GM18507 (cell line): ENCODE measurements around the gene MCU.

Experiments used
- DNase-seq: peaks from one replicate; pipeline ENCODE4 v3.0.0; 2011; ENCODE audit warnings: low read depth; ENCODE audit not compliant: insufficient read length; ENCODE audit errors: extremely low spot score
- FAIRE-seq: peaks from 2 replicates; lab custom pipeline; 2011; peaks lifted over from hg19 to GRCh38; lab: Jason Lieb, UNC

Gene MCU

DNA sequence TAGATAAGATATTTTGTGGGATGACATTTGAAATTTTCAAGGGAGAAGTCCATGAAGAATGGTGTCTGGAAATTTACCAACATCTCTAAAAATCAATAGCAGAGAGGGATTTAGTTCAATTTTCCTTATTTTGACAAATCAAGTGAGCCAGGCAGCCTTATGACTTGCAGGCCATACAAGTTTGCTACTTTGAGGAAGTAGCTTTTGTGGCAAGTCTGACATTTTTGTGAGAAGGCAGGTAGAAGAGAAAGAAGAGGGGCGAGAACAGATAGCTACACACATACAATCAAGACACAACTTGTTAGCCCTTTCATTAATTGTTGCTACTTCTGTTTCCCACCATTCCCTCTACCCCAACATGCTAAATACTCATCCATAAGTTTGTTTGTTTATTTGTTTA is 127.1 kb downstream of the MCU start:
- no peak for FAIRE-seq
- no peak for DNase-seq

DNA sequence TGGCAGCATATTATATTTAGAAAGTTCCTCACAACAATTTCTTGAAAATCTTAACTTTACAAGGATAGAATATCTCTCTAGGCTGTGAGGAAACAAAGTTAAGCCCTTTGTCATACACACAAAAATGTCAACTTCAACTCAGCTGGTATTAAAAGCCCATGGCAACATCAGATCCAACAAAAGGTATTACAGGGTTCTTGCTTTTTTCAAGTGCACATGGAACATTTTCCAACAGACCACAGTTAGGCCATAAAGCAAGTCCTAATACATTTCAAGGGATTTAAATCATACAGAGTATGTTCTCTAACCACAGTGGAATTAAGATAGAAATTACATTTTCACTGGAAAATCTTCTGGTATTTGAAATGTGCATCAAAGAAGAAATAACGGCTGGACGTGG is 129.7 kb downstream of the MCU start:
- FAIRE-seq: no peak
- no peak for DNase-seq

DNA sequence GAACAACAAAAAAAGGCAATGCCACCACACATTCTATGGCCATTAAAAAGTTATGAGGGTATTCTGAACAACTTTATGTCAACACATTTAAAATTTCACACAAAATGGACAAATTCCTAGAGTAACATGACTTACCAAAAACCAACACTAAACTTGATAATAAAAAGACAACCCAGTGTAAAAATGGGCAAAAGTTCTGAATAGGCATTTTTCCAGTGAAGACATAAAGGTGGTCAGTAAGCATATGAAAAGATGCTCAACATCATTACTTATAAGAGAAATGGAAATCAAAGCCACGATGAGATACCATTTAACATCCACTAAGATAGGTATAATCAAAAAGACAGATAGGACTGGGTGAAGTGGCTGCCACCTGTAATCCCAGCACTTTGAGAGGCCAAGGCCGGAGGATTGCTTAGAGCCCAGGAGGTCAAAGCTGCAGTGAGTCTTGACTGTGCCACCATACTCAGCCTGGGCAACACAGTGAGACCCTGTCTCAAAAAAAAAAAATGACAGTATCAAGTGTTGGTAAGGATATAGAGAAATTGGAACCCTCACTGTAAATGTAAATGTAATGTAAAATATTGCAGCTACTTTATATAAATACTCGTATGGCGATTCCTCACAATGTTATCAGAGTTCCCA is 130.5 kb downstream of the MCU start:
- DNase-seq (no peak), FAIRE-seq (no peak)

DNA sequence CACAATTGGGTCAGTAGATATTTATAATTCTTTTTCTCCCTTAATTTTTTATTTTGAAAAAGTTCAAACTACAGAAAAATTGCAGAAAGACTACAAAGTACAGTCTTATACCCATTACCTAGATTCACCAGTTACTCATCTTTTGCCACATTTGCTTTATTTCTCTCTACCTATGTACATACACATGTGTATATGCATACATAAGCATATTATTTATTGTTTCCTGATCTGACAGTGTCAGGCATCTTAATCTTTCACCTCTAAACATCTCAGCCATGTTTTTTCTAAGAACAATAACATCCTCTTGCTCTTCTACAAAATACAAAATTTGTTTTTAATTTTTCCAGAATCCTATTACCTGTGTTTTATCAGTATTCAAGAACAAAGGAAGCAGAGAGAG is 133.2 kb downstream of the MCU start:
- DNase-seq: no peak
- no peak for FAIRE-seq

DNA sequence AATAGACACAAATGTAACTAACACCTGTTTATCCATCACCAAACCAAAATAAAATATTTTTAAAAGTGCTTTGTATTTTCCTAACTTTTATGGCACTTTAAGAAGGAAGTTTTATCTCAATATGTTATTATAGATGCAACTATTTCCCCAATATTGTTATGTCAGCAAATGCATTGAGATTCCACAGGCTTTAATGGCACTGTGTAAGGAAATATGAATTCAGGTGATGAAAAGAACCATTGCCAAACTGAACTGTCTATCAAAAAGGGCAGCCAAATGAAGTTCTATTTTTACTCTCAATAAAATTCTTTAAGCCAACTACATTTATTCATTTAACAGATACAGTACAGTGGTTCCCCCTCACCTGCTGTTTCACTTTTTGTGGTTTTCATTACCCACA is 134.4 kb downstream of the MCU start:
- FAIRE-seq (no peak), DNase-seq (no peak)

DNA sequence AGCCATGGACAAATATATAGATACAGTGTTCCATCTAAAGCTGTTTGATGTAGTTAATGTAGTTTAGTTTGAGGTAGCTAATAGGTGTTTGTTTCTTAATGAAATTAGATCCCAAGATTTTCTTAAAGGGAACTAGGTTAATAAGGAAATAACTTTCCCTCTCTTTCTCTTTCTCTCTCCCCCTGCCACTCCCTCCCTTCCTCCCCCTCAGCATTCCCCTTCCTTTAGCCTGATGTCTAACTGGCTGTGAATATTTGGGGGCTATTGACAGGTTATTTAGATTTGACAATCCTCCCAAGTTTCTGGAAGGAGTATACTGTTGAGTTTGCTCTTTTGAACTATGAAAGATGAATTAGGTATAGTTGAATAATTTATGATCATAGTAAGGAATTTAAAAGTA is 136.4 kb downstream of the MCU start:
- FAIRE-seq (no peak), DNase-seq (no peak)

DNA sequence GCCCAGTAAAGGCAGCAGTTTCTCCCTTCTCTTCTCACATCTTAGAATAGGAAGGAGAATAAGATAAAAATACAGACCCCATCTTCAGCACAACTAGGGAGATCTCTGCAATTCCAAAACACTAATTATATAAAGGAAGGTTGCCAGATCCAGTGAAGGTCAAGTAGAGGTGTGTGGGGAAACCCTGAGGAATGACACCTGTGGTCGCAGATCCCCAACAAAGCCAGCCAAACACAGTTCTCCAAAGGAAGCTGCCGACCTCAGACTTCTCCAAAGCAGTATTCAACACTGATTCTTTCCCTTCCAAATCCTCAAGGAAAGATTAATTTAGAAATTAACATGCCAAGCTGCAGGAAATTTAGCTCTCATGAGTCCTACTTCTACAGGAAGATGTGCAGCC is 138.7 kb downstream of the MCU start:
- FAIRE-seq: no peak
- DNase-seq: no peak

DNA sequence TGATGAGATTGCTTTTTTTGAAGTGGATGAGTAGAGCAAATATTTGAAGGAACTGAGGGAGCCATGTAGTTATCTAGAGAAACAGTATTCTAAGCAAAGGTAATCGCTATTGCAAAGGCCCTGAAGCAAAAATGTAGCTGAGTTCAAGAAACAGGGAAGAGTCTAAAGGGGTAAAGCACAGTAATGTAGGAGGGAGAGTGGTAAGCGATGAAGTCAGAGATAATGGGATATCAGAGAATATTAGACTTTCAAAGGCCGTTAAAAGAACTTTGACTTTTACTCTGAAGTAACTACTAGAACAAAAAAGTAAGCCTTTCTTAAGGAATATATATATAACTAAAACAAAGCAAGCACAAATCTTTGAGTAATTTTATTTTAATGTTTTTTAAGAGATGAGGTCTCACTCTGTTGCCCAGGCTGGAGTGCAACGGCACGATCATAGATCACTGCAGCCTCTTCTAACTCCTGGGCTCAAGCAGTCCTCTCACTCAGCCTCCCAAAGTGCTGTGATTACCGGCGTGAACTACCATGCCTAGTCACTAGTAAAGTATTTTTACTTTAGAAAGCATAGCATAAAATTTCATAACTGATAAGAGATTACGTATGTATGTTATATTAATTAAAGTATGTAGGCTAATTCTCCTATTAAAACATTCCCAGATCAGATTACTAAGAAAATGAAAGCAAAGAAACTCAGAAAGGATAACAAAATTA is 139.9 kb downstream of the MCU start:
- no peak for FAIRE-seq

DNA sequence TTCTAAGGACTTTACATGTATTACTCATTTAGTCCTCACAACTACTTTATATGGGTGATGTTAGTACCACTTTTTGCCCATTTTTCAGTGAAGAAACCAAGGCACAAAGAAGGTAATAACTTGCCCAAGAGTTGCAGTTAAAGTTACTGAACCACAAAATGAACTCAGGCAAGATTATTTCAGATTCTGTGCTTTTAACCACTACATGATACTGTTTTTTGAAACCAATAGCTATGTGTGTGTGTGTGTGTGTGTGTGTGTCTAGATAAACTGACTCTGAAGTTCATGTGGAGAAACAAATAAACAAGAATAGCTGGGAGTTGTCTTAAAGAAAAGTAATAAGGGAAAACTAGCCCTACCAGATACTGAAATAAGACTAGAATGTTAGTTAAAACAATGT is 140.8 kb downstream of the MCU start:
- peak; percentile 24 for FAIRE-seq
- no peak for DNase-seq

More for the DNA sequence above, 139.9 kb downstream of the MCU start:
- DNase-seq: no peak

DNA sequence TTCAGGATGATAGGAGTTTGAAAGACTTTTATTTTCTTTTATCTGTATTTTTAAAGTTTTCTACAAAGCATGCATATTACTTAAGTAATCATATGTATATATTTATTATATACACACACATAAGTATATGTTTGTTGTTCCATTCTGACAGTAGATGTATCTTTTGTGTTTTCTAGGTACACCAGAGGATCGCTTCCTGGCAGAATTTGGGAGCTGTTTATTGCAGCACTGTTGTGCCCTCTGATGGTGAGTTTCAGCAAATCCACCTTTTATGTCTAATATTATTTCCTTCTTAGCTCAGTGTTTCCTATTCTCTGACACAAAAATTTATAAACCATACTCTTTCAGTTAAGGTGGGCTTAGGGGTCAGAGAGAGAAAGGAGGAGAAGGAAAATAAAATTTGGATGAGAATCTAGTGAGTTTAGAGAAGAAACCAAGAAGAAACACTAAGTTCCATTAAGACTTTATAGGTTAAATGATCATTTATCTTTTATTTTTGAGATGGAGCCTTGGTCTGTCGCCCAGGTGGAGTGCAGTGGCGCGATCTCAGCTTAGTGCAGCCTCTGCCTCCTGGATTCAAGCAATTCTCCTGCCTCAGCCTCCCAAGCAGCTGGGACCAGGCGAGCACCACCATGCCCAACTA is 142.4 kb downstream of the MCU start:
- DNase-seq (peak; percentile 23), FAIRE-seq (no peak)

DNA sequence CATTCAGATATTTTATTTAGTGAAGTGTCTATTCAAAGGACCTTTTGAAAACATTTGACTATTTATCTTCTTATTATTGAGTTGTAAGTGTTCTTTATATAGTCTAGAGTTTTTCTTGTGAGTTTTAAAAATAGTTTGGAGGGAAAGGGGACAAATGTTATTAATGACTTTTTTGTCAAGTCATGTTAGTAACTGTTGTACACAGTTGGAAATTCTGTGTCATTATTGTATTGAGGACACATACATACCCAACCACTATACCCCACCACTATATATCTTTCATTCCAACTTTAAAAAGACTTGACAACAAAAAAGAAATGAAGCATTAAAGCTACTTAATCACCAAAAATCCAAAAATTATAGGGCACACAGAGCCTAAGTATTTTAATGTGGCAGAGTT is 148.4 kb downstream of the MCU start:
- DNase-seq: no peak
- FAIRE-seq: no peak

DNA sequence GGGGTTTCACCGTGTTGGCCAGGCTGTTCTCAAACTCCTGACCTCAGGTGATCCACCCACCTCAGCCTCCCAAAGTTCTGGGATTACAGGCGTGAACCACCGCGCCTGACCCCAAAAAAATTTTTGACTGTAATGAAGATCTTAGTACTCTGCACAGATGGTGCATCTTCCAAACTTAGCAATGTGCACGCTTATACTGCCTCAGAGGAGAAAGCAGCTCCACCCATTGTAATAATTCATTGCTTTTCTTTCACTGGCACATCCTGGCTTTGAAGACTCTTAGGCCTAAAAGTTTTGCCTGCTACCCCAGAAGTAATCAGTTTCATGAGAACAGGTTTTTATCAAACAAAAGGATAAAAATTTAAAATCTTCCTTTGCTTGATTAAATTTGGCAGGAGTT is 149.5 kb downstream of the MCU start:
- DNase-seq (no peak), FAIRE-seq (no peak)

DNA sequence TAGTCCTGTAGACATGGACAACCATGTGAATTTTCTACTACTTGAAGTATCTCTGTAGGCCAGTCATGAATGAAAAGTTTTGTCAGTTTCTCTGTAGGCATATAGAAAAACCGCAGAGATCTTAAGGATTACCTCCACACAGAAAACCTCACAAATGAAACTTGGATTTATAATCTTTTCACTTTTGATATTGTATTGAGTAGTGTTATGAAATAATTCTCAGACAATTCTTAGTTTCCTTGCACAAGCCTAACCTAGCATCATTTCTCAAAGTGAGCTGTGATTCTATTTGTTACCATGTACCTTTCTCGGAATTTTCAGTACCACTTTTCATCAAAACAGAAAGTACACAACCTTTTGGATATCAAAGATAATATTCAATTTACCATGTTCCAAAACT is 150.2 kb downstream of the MCU start:
- no peak for FAIRE-seq
- DNase-seq: no peak

DNA sequence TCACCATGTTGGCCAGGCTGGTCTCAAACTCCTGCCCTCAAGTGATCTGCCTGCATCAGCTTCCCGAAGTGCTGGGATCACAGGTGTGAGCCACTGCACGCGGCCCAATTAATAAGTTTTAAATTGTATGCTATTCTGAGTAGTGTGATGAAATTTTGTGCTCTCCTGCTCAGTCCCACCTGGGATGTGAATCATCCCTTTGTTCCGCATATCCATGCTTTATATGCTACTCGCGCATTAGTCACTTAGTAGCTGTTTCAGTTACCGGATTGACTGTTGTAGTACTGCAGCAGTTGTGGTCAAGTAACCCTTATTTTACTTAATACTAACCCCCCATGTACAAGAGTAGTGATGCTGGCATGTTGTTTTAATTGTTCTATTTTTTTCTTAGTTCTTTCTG is 154.3 kb downstream of the MCU start:
- no peak for FAIRE-seq
- DNase-seq: no peak

DNA sequence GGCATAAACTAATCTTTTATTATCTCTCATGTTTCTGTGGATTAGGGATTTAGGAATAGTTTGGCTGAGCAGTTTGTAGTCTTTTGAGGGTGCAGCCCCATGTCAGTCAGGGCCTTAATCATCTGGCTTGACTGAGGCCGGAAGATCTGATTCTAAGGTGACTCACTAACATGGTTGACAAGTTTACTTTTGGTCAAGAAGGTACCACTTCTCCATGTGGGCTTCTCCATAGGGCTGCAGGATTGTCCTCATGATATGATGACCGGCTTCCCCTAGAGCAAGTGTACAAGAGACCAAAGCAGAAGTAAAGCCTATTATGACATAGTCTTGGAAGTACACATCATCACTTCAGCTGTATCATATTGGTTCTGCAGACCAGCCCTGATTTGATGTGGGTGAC is 155.7 kb downstream of the MCU start:
- DNase-seq: no peak
- no peak for FAIRE-seq

DNA sequence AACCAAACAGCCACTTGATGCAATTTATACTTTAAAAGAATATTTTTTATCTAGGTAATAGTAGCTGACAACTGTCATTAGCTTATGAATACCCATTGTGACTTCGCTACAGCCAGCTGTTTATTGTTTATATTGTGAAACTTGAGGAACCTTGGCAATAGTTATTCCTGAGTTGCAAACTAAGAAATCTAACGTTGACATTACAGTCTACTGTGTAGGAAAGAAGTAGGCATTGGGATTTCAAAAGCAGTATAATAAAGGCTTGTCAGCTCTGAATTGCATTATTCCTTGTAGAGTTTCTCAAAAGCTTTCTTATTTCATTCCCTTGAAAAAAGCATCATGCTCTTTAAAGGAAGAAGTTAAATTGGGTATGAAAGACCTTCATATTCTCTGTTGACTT is 158.9 kb downstream of the MCU start:
- FAIRE-seq (no peak), DNase-seq (no peak)

DNA sequence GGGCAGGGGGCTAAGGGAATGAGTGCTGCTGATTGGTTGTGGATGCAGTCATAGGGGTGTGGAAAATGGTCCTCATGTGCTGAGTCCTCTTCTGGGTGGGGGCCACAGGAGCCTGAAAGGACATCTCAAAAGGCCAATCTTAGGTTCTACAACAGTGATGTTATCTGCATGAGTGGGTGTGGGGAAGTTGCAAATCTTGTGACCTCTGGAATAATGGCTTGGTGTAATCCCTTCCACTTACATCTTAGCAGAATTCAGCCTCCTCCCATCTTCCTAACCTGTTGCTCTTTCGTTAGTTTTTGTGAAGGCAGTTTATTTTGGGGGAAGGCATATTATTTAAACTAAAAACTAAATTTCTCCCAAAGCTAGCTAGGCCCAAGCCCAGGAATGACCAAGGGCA is 159.6 kb downstream of the MCU start:
- FAIRE-seq (no peak), DNase-seq (no peak)

DNA sequence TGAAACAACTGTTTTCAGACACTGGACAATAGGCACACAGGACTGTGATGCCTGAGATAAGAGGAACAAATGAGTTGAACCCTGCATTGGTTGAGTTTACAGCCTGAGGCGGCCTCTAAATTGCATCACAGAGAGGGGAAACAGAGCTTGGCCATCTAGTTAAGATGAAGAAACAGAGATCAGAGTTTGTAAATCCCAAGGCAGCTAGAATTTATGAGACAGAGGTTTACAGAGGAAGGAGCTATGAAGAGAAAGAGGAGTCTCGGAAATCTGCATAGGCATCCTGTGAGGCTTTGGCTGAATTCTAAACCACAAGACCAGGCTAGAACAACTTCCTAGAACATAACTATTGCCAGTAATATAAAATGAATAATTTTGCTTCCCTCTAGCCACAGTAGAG is 160.6 kb downstream of the MCU start:
- DNase-seq (no peak), FAIRE-seq (no peak)

DNA sequence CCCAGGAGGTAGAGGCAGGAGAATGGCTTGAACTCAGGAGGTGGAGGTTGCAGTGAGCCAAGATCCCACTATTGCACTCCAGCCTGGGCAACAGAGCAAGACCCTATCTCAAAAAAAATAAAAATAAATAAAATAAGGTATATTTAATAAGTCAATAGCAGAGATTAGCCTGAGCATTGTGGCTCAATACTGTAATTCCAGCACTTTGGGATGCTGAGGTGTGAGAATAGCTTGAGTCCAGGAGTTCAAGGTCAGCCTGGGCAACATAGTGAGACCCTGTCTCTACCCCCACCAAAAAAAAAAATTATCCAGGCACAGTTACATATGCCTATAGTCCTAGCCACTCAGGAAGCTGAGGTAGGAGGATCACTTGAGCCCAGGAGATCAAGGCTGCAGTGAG is 163.2 kb downstream of the MCU start:
- no peak for FAIRE-seq
- no peak for DNase-seq

DNA sequence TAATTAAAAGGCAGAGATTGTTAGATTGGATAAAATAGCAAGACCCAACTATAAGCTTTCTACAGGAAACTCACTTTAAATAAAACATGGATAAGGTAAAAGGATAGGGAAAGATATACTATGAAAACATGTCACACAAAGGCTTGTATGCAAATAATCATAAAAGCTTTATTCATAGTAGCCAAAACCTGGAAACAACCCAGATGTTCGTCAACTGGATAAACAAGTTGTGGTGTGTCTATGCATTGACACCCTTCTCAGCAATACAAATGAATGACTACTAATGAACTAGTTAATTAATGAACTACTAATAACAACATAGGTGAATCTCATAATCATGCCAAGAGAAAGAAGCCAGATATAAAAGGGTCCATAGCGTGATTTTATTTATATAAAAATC is 163.8 kb downstream of the MCU start:
- no peak for FAIRE-seq
- no peak for DNase-seq

DNA sequence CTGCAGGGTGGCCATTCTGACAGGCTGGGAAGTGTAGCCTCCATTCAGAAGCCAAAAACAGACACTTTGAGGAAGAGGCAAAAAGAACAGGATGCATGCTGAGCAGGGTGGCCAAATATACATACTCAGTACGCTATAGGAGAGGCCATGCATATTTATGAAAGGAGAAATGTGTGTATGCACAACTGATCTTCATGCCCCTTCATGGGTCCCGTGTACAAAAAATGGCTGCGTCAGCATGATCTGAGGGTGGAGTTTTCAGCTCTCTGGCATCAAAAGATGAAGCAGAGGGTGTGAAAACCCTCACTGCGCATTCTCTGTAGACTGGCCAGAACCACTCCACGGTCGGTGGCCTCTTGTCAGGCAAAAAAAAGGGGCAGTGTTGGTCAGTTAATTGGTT is 166.1 kb downstream of the MCU start:
- FAIRE-seq: no peak
- DNase-seq: no peak
